Measurements from ENCODE around the gene LYAR.

LYAR gene

DNA sequence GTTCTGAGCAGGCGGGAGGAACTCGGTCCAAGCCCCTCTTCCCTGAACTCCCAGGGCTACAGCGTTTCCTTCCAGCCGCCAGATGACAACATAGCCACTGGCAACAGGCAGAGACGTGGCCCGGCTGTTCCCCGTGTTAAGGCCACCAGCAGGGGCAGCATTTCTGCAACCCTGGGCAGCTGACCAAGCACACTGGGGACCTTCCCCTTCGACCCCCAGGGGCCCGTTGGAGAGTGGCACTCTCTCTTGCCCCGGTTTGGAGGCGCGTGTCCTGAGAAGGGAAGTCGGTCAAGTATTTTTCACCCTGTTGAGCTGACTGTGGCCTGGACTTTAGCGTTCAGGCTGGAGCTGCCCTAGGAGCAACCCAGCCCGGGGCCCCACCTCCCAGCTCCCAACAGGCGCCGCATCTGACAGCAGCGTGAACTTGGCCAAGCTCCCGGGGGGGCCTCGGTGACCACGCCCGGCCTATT is 37.7 kb upstream of the LYAR start:
- no peak overlapping the region for H3K4me3 ChIP-seq (ENCODE audit: low read depth, low read length)
- H3K27me3 ChIP-seq (ENCODE audit: control insufficient read depth, insufficient read depth, low read length), result no peaks in the 10 kb centered on the region
- H3K36me3 ChIP-seq (ENCODE audit: control insufficient read depth, insufficient read depth, low read length), result 0 out of 2 replicates have a peak, but pooled peaks cover under 1% of the 10 kb centered on the region
- no peak overlapping the region for H3K27ac ChIP-seq (ENCODE audit: low read depth, low read length)
- no peak overlapping the region for H3K9ac ChIP-seq (ENCODE audit: low read depth, low read length)
- H3K4me1 ChIP-seq (ENCODE audit: control insufficient read depth, insufficient read depth, low read length), result 0 out of 2 replicates have a peak, but pooled peaks cover 2% of the 10 kb centered on the region
- H3K9me3 ChIP-seq (ENCODE audit: control insufficient read depth, insufficient read depth, low read length), result no peaks in the 10 kb centered on the region

DNA sequence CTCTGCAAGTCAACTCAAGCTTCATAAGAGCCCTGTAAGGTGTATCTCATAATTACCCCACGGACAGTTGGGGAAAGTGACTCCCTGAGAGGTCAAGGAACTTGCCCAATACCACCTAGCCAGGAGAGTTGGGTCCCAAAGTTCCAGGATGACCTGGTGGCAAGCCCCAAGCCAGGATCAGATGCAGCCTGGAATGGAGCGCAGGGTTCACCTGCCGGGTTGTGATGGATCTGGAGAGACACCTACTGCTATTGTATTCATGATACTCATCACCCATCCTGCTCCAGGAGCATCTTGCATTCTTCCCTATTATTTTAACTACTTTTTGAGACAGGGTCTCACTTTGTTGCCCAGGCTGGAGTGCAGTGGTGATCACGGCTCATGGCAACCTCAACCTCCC is 36.2 kb upstream of the LYAR start:
- Histone ChIP-seq H3K4me1 (ENCODE audit: control insufficient read depth, insufficient read depth, low read length) (0 out of 2 replicates have a peak, but pooled peaks cover 2% of the 10 kb centered on the region), H3K27ac (ENCODE audit: low read depth, low read length) (no peak overlapping the region), H3K9me3 (ENCODE audit: control insufficient read depth, insufficient read depth, low read length) (no peaks in the 10 kb centered on the region), H3K4me3 (ENCODE audit: low read depth, low read length) (no peak overlapping the region), H3K27me3 (ENCODE audit: control insufficient read depth, insufficient read depth, low read length) (no peaks in the 10 kb centered on the region), H3K36me3 (ENCODE audit: control insufficient read depth, insufficient read depth, low read length) (peaks cover 14% of the 10 kb centered on the region), H3K9ac (ENCODE audit: low read depth, low read length) (no peak overlapping the region)

GRCh38 chr4:4325321-4325720 is 35.4 kb upstream of the LYAR start:
- H3K27ac ChIP-seq (ENCODE audit: low read depth, low read length), result no peak overlapping the region
- H3K4me3 ChIP-seq (ENCODE audit: low read depth, low read length), result no peak overlapping the region
- no peaks in the 10 kb centered on the region for H3K27me3 ChIP-seq (ENCODE audit: control insufficient read depth, insufficient read depth, low read length)
- no peaks in the 10 kb centered on the region for H3K9me3 ChIP-seq (ENCODE audit: control insufficient read depth, insufficient read depth, low read length)
- no peak overlapping the region for H3K9ac ChIP-seq (ENCODE audit: low read depth, low read length)
- H3K36me3 ChIP-seq (ENCODE audit: control insufficient read depth, insufficient read depth, low read length), result peaks cover 21% of the 10 kb centered on the region
- 0 out of 2 replicates have a peak, but pooled peaks cover 2% of the 10 kb centered on the region for H3K4me1 ChIP-seq (ENCODE audit: control insufficient read depth, insufficient read depth, low read length)

DNA sequence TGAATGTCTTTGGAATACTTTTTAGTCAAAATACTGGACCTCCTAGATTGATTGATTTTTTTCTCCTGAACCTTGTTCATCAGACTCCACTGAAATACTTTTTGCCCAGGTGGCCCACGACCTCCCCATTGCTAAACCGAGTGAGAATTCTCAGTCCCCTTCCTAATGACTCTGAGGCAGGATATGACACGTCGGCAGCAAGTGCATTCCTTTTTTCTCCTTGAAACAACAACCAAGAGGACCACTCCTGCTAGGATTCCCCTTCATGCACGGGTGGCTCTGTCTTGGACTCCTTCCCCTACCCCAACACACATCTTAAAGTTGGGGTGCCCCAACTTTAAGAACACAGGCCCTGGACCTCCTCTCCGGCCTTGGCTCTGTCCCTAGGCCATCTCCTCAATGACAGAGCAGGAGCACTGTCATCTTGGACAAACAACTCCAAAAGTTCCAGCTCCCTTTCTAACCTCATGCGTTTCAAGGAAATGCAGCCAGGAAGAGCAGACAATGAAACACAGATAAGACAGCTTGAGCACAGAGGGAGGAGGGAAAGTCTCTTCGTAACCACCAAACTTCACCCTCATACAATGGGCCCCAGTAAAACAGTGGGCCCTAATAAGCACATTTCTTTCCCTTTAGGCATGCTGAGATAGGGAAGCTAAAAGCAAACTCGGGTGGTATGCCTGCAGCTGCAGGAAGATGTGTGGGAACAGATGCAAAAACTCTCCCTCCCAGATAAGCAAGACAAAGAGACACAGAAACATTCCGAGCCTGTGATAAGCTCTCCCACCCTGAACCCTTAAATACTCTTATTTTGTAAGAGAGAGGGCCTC is 34.0 kb upstream of the LYAR start:
- Histone ChIP-seq H3K27ac (ENCODE audit: low read depth, low read length) (peak overlapping the region; percentile 83), H3K9ac (ENCODE audit: low read depth, low read length) (no peak overlapping the region), H3K27me3 (ENCODE audit: control insufficient read depth, insufficient read depth, low read length) (no peaks in the 10 kb centered on the region)

GRCh38 chr4:4321951-4322688 is 32.2 kb upstream of the LYAR start:
- H3K4me1 ChIP-seq (ENCODE audit: control insufficient read depth, insufficient read depth, low read length), result no peaks in the 10 kb centered on the region
- no peak overlapping the region for H3K9ac ChIP-seq (ENCODE audit: low read depth, low read length)
- no peak overlapping the region for H3K4me3 ChIP-seq (ENCODE audit: low read depth, low read length)
- H3K27ac ChIP-seq (ENCODE audit: low read depth, low read length), result no peak overlapping the region
- peaks cover 26% of the 10 kb centered on the region for H3K36me3 ChIP-seq (ENCODE audit: control insufficient read depth, insufficient read depth, low read length)
- no peaks in the 10 kb centered on the region for H3K27me3 ChIP-seq (ENCODE audit: control insufficient read depth, insufficient read depth, low read length)
- no peaks in the 10 kb centered on the region for H3K9me3 ChIP-seq (ENCODE audit: control insufficient read depth, insufficient read depth, low read length)

More for the DNA sequence above, 34.0 kb upstream of the LYAR start:
- H3K4me1 ChIP-seq (ENCODE audit: control insufficient read depth, insufficient read depth, low read length), result 0 out of 2 replicates have a peak, but pooled peaks cover 2% of the 10 kb centered on the region
- no peaks in the 10 kb centered on the region for H3K9me3 ChIP-seq (ENCODE audit: control insufficient read depth, insufficient read depth, low read length)
- H3K36me3 ChIP-seq (ENCODE audit: control insufficient read depth, insufficient read depth, low read length), result peaks cover 21% of the 10 kb centered on the region
- H3K4me3 ChIP-seq (ENCODE audit: low read depth, low read length), result no peak overlapping the region

GRCh38 chr4:4320951-4321714 is 31.2 kb upstream of the LYAR start:
- H3K36me3 ChIP-seq (ENCODE audit: control insufficient read depth, insufficient read depth, low read length), result peaks cover 36% of the 10 kb centered on the region

GRCh38 chr4:4320528-4320927 is 30.6 kb upstream of the LYAR start:
- Histone ChIP-seq H3K9me3 (ENCODE audit: control insufficient read depth, insufficient read depth, low read length) (no peaks in the 10 kb centered on the region), H3K36me3 (ENCODE audit: control insufficient read depth, insufficient read depth, low read length) (peaks cover 42% of the 10 kb centered on the region), H3K27me3 (ENCODE audit: control insufficient read depth, insufficient read depth, low read length) (no peaks in the 10 kb centered on the region), H3K4me1 (ENCODE audit: control insufficient read depth, insufficient read depth, low read length) (no peaks in the 10 kb centered on the region), H3K27ac (ENCODE audit: low read depth, low read length) (no peak overlapping the region), H3K4me3 (ENCODE audit: low read depth, low read length) (no peak overlapping the region), H3K9ac (ENCODE audit: low read depth, low read length) (no peak overlapping the region)

More at GRCh38 chr4:4320951-4321714, 31.2 kb upstream of the LYAR start:
- H3K4me3 ChIP-seq (ENCODE audit: low read depth, low read length), result no peak overlapping the region
- no peaks in the 10 kb centered on the region for H3K4me1 ChIP-seq (ENCODE audit: control insufficient read depth, insufficient read depth, low read length)
- no peaks in the 10 kb centered on the region for H3K27me3 ChIP-seq (ENCODE audit: control insufficient read depth, insufficient read depth, low read length)
- H3K9ac ChIP-seq (ENCODE audit: low read depth, low read length), result no peak overlapping the region
- no peaks in the 10 kb centered on the region for H3K9me3 ChIP-seq (ENCODE audit: control insufficient read depth, insufficient read depth, low read length)
- no peak overlapping the region for H3K27ac ChIP-seq (ENCODE audit: low read depth, low read length)

DNA sequence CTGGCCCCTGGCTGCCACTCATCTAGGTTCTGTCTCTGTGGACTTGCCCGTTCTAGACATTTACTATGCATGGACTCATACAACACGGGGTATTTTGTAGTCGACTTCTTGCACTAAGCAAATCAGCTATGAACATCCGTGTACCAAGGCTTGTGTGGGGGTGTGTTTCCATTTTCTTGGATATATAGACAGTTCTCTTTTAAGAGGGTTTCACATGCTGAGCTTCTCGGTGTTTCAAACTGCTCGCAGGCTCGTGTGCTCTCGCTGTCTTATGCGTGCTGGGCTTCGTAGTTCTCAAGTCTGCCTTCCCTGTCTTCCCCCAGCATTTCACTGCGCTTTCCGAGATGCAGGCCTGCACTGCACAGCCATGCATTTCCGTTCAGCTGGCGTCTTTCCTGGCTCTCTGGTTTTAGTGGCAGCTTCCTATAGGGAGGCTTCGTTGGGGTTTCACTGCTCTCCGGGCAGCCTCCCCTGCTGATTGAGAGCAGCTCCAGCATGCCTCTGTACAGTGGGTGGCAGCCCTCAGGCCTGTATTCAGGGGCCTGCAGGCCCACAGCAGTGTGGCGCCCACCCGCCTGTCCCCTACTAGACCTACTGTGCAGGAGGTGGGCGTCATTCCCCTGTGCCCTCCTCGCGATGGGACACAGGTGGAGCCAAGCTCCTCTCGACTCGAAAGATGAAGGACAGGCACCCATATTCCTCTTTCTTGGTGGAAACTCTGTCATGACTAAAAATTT is 27.7 kb upstream of the LYAR start:
- H3K27me3 ChIP-seq (ENCODE audit: control insufficient read depth, insufficient read depth, low read length), result no peaks in the 10 kb centered on the region
- H3K27ac ChIP-seq (ENCODE audit: low read depth, low read length), result no peak overlapping the region
- H3K4me3 ChIP-seq (ENCODE audit: low read depth, low read length), result no peak overlapping the region
- peaks cover 53% of the 10 kb centered on the region for H3K36me3 ChIP-seq (ENCODE audit: control insufficient read depth, insufficient read depth, low read length)
- H3K9ac ChIP-seq (ENCODE audit: low read depth, low read length), result no peak overlapping the region
- no peaks in the 10 kb centered on the region for H3K4me1 ChIP-seq (ENCODE audit: control insufficient read depth, insufficient read depth, low read length)
- H3K9me3 ChIP-seq (ENCODE audit: control insufficient read depth, insufficient read depth, low read length), result no peaks in the 10 kb centered on the region

DNA sequence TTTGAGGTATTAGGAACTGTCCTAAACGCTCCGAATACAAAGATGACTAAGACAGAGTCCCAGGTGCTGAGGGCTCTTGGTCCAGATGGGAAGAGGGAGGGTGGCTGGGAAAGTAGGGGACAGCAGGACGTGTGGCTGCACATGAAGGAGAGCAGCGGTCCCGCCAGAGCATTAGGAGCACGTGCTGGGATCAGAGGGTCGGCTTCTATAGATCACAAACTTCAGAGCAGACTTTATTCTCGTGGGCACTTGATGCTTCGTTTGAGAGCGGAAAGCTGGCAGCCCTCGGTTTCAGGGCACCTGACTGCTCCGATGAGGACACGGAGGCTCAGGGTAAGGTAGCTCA is 26.2 kb upstream of the LYAR start:
- Histone ChIP-seq H3K9me3 (ENCODE audit: control insufficient read depth, insufficient read depth, low read length) (no peaks in the 10 kb centered on the region), H3K4me1 (ENCODE audit: control insufficient read depth, insufficient read depth, low read length) (no peaks in the 10 kb centered on the region), H3K4me3 (ENCODE audit: low read depth, low read length) (no peak overlapping the region), H3K9ac (ENCODE audit: low read depth, low read length) (no peak overlapping the region), H3K36me3 (ENCODE audit: control insufficient read depth, insufficient read depth, low read length) (peaks cover 40% of the 10 kb centered on the region), H3K27ac (ENCODE audit: low read depth, low read length) (peak overlapping the region; percentile 54), H3K27me3 (ENCODE audit: control insufficient read depth, insufficient read depth, low read length) (no peaks in the 10 kb centered on the region)

GRCh38 chr4:4315461-4316149 is 25.7 kb upstream of the LYAR start:
- Histone ChIP-seq H3K9me3 (ENCODE audit: control insufficient read depth, insufficient read depth, low read length) (no peaks in the 10 kb centered on the region), H3K9ac (ENCODE audit: low read depth, low read length) (no peak overlapping the region), H3K27me3 (ENCODE audit: control insufficient read depth, insufficient read depth, low read length) (no peaks in the 10 kb centered on the region), H3K4me3 (ENCODE audit: low read depth, low read length) (no peak overlapping the region), H3K4me1 (ENCODE audit: control insufficient read depth, insufficient read depth, low read length) (no peaks in the 10 kb centered on the region), H3K27ac (ENCODE audit: low read depth, low read length) (peak overlapping the region; percentile 34), H3K36me3 (ENCODE audit: control insufficient read depth, insufficient read depth, low read length) (peaks cover 35% of the 10 kb centered on the region)

Data from HUES48 (cell line).